ENCODE results near the gene SMIM24. TPM values are rescaled to one million over a fixed set of nuclear protein-coding genes. Genes with fewer than 3 reads are reported as not detected.

The SMIM24 gene
- total RNA-seq, 1 experiment from 2014 or later: not detected

DNA sequence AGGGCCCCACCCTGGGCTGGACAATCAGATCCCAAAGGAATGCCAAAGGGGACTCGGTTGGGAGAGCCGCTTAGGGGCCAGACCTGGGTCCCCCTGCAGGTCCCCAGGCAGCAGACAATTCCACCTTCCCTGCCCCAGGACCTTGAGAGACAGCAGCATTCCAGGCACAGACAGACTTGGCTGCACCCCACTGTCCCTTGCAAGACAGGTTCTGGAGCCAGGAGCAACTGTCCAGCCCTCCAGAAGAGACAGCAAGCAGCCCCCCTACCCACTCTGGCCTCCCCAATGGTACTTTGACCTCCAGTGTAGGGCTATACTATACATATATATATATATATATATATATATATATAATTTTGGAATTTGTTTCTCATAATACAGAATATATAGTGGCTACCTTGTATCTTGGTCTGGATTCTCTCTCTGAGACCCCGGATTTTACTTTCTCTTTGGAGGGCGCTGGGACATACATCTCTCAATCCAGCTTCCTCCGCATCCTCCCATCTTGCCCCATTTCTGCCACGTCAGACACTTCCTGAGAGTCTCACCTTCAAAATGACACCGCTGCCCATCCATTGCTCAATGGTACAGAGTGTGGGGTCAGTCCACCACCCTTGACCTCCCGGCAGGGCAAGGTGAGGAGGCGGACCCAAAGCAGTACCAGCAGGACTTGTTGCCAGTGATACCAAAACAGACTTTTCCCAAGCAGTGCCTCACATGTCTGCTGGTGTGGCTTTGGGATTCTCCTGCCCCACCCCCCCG, 12.7 kb downstream of the SMIM24 start:
- H3K36me3 ChIP-seq: peaks cover 13% of the 10 kb centered on the region
- H3K27me3 ChIP-seq (replicated peaks): no peaks in the 10 kb centered on the region
- DNase-seq (ENCODE audit: low read depth in 1 of 2, low spot score in 2 of 2): no peak
- H3K4me3 ChIP-seq: no peak overlapping the region
- H3K4me1 ChIP-seq (replicated peaks): no peaks in the 10 kb centered on the region
- H3K9me3 ChIP-seq (replicated peaks): no peaks in the 10 kb centered on the region
- no peak overlapping the region for H3K27ac ChIP-seq

DNA sequence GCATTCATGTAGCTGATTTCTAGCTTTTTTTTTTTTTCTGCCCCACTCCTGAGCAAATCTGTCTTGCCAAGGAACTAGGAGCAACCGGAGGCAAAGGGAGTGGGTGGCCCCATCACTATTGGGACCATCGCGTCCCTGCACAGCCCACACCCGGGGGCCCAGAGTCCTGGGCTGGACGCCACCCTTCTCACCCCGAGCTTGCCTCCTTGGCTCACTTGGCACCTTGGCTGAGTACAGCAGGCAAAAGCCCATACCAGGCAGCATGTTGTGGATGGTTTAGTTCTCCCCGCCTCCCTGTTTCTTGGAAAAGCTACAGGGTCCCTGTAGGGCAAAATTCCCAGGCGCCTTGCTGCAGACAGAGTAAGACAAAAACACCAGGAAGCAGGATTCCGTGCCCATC, 13.7 kb downstream of the SMIM24 start:
- Histone ChIP-seq H3K27ac (no peak overlapping the region), H3K27me3 (replicated peaks) (no peaks in the 10 kb centered on the region), H3K4me3 (no peak overlapping the region), H3K36me3 (peaks cover 17% of the 10 kb centered on the region), H3K4me1 (replicated peaks) (no peaks in the 10 kb centered on the region), H3K9me3 (replicated peaks) (no peaks in the 10 kb centered on the region)
- DNase-seq (ENCODE audit: low read depth in 1 of 2, low spot score in 2 of 2): no peak

DNA sequence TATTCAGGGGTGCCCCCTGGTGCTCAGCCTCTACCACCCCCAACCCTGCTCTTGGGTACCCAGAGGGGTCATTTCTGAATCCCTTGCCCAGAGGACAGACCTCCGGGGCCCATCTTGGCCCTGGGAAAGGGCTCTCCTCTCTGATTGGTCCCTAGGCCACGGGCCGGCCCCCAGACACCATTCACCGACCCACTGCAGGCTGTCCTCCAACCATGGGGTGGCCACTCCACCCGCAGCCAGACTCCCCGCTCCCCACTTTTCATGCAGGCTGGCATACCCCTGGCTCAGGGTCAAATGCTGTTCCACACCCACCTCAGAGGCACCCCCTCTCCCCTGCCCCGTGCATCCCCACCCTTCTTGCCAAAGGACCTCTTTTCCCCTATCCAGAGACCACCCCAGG, 14.8 kb downstream of the SMIM24 start:
- Histone ChIP-seq H3K9me3 (replicated peaks) (no peaks in the 10 kb centered on the region), H3K27ac (no peak overlapping the region), H3K27me3 (replicated peaks) (no peaks in the 10 kb centered on the region), H3K4me3 (no peak overlapping the region), H3K36me3 (peaks cover 25% of the 10 kb centered on the region), H3K4me1 (replicated peaks) (no peaks in the 10 kb centered on the region)
- DNase-seq (ENCODE audit: low read depth in 1 of 2, low spot score in 2 of 2): no peak

DNA sequence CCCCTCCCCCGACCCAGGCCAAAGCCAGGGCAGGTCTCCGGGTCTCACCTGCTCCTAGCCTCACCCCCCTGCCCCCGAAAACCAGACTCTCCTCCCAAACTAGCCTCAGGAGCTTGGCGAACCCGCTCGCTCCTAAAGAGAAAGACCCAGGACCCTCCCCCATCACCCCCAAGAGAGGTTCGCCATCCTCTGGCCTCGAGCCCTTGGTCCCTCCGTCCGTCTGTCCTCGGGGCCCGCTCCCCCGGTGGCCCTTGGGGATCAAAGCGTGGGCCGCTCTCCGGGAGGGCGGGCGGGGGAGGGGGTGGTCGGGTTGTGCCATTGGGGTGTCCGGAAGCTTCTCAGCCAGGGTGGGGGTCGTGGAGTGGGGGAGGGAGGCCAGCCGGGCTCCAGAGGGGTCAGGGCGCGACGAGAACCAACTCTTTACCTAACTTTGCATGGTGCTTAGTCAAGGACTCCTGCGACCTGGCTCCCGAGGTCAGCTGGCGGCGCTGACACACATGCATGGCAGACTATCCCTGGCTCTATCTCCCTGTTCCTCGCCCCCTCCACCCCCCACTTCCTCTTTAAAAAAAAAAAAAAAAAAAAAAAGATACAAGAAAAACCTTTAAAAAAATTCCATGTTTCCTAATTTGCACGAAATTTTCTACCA, 15.6 kb downstream of the SMIM24 start:
- no peak for DNase-seq (ENCODE audit: low read depth in 1 of 2, low spot score in 2 of 2)
- no peaks in the 10 kb centered on the region for H3K27me3 ChIP-seq (replicated peaks)
- peaks cover 34% of the 10 kb centered on the region for H3K36me3 ChIP-seq
- no peaks in the 10 kb centered on the region for H3K9me3 ChIP-seq (replicated peaks)
- no peak overlapping the region for H3K4me3 ChIP-seq
- no peaks in the 10 kb centered on the region for H3K4me1 ChIP-seq (replicated peaks)
- H3K27ac ChIP-seq: no peak overlapping the region

DNA sequence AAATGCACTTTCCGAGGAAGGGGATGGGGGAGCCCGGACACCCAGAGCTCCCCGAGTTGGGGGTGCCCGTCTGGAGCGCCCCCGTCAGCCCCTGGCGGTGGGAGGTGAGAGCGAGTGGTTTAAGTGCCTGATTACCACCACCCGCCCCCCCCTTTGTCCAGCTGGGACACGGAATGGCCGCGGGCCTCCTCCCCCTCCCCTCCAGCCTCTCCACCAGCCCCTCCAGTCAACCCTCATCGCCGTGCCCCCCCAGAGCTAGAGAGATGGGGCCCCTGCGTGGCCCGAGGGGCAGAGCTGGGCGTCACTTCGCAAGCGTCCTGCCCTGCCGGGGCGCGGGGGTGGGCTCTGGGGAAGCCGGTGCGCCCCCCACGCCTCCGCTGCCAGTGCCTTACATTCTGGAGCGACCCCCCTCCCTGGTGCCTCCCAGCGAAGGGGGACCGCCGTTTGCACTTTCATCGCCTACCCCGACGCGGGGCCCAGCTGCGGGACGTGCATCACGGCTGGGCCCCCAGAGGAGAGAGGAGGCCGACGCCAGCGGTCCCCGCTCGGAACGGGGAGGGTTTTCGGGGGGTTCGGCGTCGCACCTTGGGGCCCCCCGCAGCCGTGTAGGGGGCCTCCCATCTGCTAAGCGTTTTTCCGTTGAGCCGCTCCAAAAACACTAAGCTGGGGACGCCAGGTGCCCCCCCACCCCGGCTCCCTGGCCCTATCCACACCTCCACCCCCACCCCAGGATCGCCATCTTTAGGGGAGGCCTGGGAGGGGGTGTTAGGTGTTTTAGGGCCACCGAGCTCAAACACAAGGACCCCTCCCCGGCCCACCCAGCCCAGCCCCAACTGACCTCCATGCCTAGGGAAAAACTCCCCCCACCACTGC, 16.4 kb downstream of the SMIM24 start:
- Histone ChIP-seq H3K4me1 (replicated peaks) (no peaks in the 10 kb centered on the region), H3K9me3 (replicated peaks) (no peaks in the 10 kb centered on the region), H3K27me3 (replicated peaks) (no peaks in the 10 kb centered on the region), H3K27ac (no peak overlapping the region), H3K4me3 (no peak overlapping the region), H3K36me3 (peaks cover 40% of the 10 kb centered on the region)
- no peak for DNase-seq (ENCODE audit: low read depth in 1 of 2, low spot score in 2 of 2)

DNA sequence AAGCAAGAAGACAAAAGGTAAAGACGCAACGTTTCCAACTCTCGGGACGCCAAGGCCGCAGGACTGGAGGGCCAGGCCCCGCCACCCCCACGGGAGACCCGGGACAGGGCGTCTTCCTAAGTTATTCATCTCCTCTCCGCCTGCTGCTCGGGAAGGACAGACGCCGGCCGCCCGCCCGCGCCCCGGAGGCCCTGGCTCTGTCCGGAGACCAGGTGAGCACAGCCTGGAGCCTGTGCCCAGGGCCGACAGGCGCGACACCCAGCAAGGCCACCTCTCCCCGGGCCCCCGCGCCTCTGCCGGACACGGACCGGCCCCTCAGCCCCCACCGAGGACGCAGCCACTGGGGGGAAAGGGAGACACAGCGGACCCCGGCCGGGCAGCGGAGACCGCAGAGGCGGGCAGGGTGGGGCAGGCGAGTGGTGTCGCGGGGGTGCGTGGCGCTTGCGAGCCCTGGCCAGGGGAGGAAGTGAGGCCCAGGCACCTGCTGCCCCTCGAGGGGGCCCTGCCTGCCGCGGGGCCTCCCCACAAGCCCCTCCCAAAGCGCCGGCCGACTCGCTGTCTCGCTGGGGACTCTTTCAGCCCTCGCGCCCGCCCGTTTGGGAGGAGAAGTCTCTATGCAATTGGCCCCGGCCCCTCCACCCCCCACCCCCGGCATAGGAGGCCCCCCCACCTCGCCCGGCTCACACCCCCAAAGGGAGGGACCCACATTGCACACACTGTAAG, 17.2 kb downstream of the SMIM24 start:
- H3K4me3 ChIP-seq: no peak overlapping the region
- no peaks in the 10 kb centered on the region for H3K27me3 ChIP-seq (replicated peaks)
- peaks cover 46% of the 10 kb centered on the region for H3K36me3 ChIP-seq
- H3K27ac ChIP-seq: no peak overlapping the region
- H3K9me3 ChIP-seq (replicated peaks): no peaks in the 10 kb centered on the region
- H3K4me1 ChIP-seq (replicated peaks): no peaks in the 10 kb centered on the region
- DNase-seq (ENCODE audit: low read depth in 1 of 2, low spot score in 2 of 2): no peak

DNA sequence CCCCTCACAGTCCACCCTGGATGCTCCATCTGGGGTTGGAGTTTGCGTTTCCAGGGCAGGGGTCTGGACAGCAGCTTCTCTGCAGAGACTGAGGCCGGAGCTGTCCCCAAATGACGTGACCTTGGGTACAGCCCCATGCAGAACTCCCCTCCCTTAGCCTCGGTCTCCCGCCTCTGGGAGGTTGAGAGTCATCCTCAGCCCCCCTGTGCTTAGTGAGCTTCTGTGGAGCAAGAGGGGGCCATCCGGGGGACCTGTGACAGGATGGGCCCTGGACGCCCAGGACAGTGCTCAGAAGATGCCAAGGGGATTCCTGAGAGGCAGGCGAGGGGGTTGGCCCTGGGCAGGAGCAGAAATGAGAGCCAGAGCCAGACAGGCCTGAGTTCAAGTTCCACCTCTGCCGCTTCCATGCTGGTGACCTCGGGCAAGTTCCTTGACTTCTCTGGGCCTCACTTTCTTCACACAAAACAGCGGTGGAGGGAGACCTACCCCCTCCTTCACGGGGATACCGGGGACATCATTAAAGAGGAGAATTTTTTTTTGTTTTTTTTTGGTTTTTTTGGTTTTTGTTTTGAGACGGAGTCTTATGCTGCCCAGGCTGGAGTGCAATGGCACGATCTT, 20.3 kb downstream of the SMIM24 start:
- Histone ChIP-seq H3K36me3 (peaks cover 68% of the 10 kb centered on the region), H3K9me3 (replicated peaks) (no peaks in the 10 kb centered on the region), H3K27me3 (replicated peaks) (no peaks in the 10 kb centered on the region), H3K4me1 (replicated peaks) (no peaks in the 10 kb centered on the region), H3K4me3 (no peak overlapping the region), H3K27ac (no peak overlapping the region)
- DNase-seq (ENCODE audit: low read depth in 1 of 2, low spot score in 2 of 2): no peak

DNA sequence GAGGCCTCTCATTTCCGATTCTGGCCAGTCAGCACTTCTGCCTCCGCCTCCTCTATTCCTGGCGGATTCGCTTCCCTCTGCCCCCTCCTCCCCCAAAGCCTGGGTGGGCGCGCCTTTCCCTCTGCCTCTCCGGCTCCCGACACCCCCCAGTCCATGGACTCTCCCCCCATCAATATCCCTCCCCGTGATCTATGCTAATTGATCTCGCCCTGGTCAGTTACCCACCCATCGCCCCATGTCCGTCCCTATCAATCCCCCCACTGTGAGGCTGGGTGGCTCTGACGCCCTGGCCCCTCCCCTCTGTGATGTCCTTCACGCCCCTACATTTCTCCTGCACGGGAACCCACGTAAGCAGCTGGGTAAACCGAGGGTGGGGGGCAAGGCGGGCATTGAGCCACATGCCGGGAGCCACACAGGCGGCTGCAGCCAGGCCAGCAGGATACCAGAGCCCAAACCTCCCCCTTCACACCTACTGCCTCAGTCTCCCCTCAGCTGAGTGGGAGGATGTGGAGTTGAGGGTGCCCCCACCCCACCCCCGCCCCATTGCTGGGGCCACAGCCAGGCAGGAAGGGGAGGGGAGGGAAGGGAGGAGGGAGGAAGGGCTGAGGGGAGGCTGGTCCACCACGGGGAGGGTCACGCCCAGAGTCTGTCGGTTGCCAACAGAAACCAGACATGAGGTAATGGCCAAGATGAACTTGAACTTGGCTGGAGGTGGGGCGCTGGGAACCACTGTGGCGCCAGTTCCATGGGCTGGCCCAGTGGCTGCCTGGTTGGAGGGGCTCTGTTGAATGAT, 21.0 kb downstream of the SMIM24 start:
- H3K4me1 ChIP-seq (replicated peaks): no peaks in the 10 kb centered on the region
- H3K36me3 ChIP-seq: peaks cover 76% of the 10 kb centered on the region
- H3K4me3 ChIP-seq: no peak overlapping the region
- DNase-seq (ENCODE audit: low read depth in 1 of 2, low spot score in 2 of 2): no peak
- H3K27ac ChIP-seq: no peak overlapping the region
- no peaks in the 10 kb centered on the region for H3K27me3 ChIP-seq (replicated peaks)
- no peaks in the 10 kb centered on the region for H3K9me3 ChIP-seq (replicated peaks)

DNA sequence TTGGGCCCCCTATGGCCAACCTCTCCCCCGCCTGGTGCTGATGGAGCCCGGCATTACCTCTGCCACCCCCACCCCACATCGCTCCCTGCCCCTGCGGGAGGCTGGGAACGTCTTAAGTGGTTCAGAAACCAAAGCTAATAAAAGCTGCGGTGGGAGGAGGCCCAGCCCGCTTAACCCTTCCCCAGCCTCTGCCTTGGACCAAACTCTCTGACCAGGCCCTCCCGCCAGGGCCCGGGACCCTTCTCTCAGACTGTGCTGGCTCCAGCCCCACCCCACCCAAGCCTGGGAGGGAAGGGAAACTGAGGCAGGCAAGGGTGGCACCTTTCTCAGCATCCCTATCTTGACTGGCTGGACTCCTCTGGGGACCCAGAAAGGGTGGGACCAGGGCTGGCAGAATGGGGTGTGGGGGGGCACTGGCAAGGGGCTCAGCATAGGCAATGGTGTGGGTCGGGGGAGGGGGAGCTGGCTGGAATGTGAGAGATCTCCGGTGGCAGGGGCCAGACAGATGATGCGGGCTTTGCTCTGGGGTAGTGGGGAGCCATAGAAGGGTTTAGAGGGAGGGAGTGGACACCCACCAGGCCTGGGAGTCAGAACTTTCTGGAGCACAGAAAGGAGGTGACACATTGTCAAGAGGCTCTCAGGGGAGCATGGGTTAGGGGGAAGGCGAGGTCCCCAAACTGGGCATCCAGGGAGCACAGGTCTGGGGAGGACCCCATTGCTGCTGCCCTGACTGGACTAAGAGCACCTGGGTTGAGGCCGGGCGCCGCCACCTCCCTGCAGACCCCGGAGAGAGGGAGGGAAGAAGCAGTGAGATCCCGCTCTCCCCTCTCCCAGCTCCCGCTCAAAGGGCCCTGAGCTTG, 21.9 kb downstream of the SMIM24 start:
- H3K27ac ChIP-seq: no peak overlapping the region
- H3K4me3 ChIP-seq: no peak overlapping the region
- H3K36me3 ChIP-seq: peaks cover 80% of the 10 kb centered on the region
- H3K27me3 ChIP-seq (replicated peaks): no peaks in the 10 kb centered on the region
- no peaks in the 10 kb centered on the region for H3K4me1 ChIP-seq (replicated peaks)
- no peaks in the 10 kb centered on the region for H3K9me3 ChIP-seq (replicated peaks)
- DNase-seq (ENCODE audit: low read depth in 1 of 2, low spot score in 2 of 2): no peak

DNA sequence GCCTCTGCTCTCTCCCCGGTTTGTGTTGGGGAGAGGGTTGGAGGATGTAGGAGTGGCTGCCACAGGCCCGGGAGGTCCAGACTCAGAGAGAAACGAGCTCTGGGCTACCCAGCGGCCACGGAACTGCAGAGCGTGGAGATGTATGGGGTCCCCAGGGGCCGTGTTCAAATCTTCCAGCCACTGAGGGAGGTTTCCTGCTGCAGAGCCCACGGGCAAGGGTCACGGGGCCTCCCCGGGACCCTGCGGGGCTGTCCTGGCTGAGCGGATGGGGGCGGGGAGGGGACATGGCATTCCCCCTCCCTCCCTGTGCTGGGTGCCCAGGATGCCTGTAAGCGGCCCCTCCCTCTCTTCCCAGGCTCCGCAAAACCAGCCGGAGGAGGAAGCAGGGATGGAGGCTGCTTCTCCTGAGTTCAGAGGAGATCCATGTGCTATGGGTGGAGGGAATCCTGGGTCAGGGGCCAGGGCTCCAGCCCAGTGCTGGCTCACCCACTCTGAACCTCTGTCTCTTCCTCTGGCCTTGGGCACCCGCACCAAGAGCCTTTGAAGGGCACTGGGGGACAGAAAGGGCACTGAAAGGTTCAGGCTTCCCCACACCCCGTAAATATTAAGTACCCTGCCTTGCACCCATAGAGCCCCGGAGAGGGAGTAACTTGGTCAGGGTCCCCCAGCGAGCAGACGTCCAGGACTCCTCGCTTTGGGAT, 22.6 kb downstream of the SMIM24 start:
- Histone ChIP-seq H3K36me3 (peaks cover 82% of the 10 kb centered on the region), H3K9me3 (replicated peaks) (no peaks in the 10 kb centered on the region)

DNA sequence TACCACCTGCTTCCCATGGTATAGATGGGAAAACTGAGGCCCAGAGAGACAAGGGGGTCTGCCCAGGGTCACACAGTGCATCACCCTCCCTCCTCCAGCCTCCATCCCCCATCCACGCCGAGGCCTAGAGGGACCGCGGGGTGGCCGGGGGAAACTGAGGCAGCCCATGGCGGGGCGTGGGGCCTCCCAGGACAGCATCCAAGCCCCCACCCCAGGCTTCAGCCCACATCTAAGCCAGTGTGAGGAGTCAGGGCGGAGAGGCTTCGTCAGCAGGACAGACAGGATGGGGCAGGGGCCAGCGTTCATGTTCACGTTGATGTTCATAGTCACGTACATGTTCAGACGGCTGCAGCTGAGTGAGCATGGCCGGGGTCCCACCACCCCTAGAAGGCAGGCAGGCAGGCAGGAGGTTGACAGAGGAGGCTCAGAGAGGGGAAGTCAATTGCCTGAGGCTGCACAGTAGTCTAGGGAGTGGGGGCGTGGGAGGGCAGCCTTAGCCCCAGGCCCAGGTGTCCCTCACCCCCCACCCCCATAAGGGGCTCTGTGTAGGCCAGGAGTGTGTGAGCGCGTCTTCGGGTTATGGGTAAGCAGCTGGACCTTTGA, 23.3 kb downstream of the SMIM24 start:
- Histone ChIP-seq H3K9me3 (replicated peaks) (no peaks in the 10 kb centered on the region), H3K27me3 (replicated peaks) (no peaks in the 10 kb centered on the region), H3K27ac (no peak overlapping the region), H3K4me3 (no peak overlapping the region), H3K36me3 (peaks cover 84% of the 10 kb centered on the region), H3K4me1 (replicated peaks) (no peaks in the 10 kb centered on the region)
- DNase-seq (ENCODE audit: low read depth in 1 of 2, low spot score in 2 of 2): no peak

More for the DNA sequence above, 22.6 kb downstream of the SMIM24 start:
- no peak for DNase-seq (ENCODE audit: low read depth in 1 of 2, low spot score in 2 of 2)
- Histone ChIP-seq H3K27ac (no peak overlapping the region), H3K4me1 (replicated peaks) (no peaks in the 10 kb centered on the region), H3K27me3 (replicated peaks) (no peaks in the 10 kb centered on the region), H3K4me3 (no peak overlapping the region)

Data from SJSA1 (cell line).